Spinal cord (tissue), 10 donors: ENCODE data around the gene LIF. TPM values are rescaled to one million over a fixed set of nuclear protein-coding genes. Genes with fewer than 3 reads are reported as not detected.

Experiments
- DNase-seq, 6 donors: peaks; one replicate each; pipeline versions ENCODE4 v3.0.0 to v3.0.0-alpha.2; 2013 to 2015; ENCODE audit warnings: low spot score in 6 of 6, low read depth in 4 of 6
- H3K27ac ChIP-seq: one replicate; pipeline ENCODE4 v1.5.1; 2013; ENCODE audit warnings: low read depth, low read length, control low read depth
- H3K27me3 ChIP-seq: one replicate; pipeline ENCODE4 v1.6.1; 2013; ENCODE audit warnings: low read length; ENCODE audit not compliant: control insufficient read depth, insufficient read depth
- H3K36me3 ChIP-seq: one replicate; pipeline ENCODE4 v1.6.1; 2013; ENCODE audit warnings: low read length; ENCODE audit not compliant: control insufficient read depth, insufficient read depth
- H3K4me1 ChIP-seq: one replicate; pipeline ENCODE4 v1.6.1; 2013; ENCODE audit warnings: low read length; ENCODE audit not compliant: control insufficient read depth, insufficient read depth
- H3K4me3 ChIP-seq: one replicate; pipeline ENCODE4 v1.5.1; 2013; ENCODE audit warnings: low read depth, low read length, control low read depth
- H3K9me3 ChIP-seq: one replicate; pipeline ENCODE4 v1.6.1; 2013; ENCODE audit warnings: low read length; ENCODE audit not compliant: control insufficient read depth, insufficient read depth
- WGBS: methylation state at CpG from one replicate; pipeline ENCODE4 v1.1.5; 2013; ENCODE audit warnings: missing lambda C conversion rate; ENCODE audit not compliant: insufficient coverage; 5-methylcytosine and 5-hydroxymethylcytosine counted together
- polyA plus RNA-seq, 2 donors: library from polyadenylated mRNA; unstranded; fragments of 120-200 nt; gene quantifications; one replicate each; pipeline ENCODE4 v1.2.1, GENCODE V29; 2013; ENCODE audit not compliant: insufficient read length in 2 of 2
- total RNA-seq, 2 donors: library from RNA; depleted of rRNA in 1 of 2; stranded (reverse); fragments of 120-200 nt in 1 of 2; fragments of >200 nt in 1 of 2; gene quantifications; one replicate each; pipeline versions ENCODE4 v1.2.3 to v1.2.4, GENCODE V29; 2013 to 2014
- donor health status: healthy.

Gene LIF
- total and polyA plus RNA-seq, 4 donors: 0.20 to 0.84 (median 0.53) TPM

GRCh38 chr22:30285176-30285845, 38.8 kb upstream of the LIF start:
- Histone ChIP-seq H3K4me3 (no peak overlapping the region), H3K27ac (no peak overlapping the region), H3K36me3 (peaks cover 41% of the 10 kb centered on the region), H3K9me3 (no peaks in the 10 kb centered on the region), H3K4me1 (peaks cover 29% of the 10 kb centered on the region), H3K27me3 (no peaks in the 10 kb centered on the region)
- WGBS: 94% methylated on average over 22 of the region's 27 CpGs
- no peak for DNase-seq

GRCh38 chr22:30284666-30285065, 38.1 kb upstream of the LIF start:
- Histone ChIP-seq H3K4me3 (no peak overlapping the region), H3K27me3 (no peaks in the 10 kb centered on the region), H3K27ac (no peak overlapping the region), H3K4me1 (peaks cover 22% of the 10 kb centered on the region), H3K9me3 (no peaks in the 10 kb centered on the region), H3K36me3 (peaks cover 41% of the 10 kb centered on the region)
- 93% methylated on average over 4 of the region's 4 CpGs for WGBS
- no peak for DNase-seq

- Histone ChIP-seq H3K4me1 (peaks cover 21% of the 10 kb centered on the region), H3K27ac (no peak overlapping the region), H3K27me3 (no peaks in the 10 kb centered on the region), H3K36me3 (peaks cover 41% of the 10 kb centered on the region), H3K9me3 (no peaks in the 10 kb centered on the region), H3K4me3 (no peak overlapping the region)
- 78% methylated on average over 9 of the region's 9 CpGs for WGBS
- no peak for DNase-seq
These were observed 37.6 kb upstream of the LIF start for GRCh38 chr22:30284172-30284571.

GRCh38 chr22:30283342-30283741, 36.8 kb upstream of the LIF start:
- Histone ChIP-seq H3K4me3 (no peak overlapping the region), H3K27ac (no peak overlapping the region), H3K4me1 (peaks cover 15% of the 10 kb centered on the region), H3K27me3 (no peaks in the 10 kb centered on the region), H3K9me3 (no peaks in the 10 kb centered on the region), H3K36me3 (peaks cover 41% of the 10 kb centered on the region)
- DNase-seq: no peak
- WGBS: 92% methylated on average over 4 of the region's 4 CpGs

GRCh38 chr22:30282616-30283046, 36.1 kb upstream of the LIF start:
- Histone ChIP-seq H3K36me3 (peaks cover 41% of the 10 kb centered on the region), H3K9me3 (no peaks in the 10 kb centered on the region), H3K27ac (no peak overlapping the region), H3K4me3 (no peak overlapping the region), H3K27me3 (no peaks in the 10 kb centered on the region), H3K4me1 (peaks cover 16% of the 10 kb centered on the region)
- WGBS: 67% methylated on average over 4 of the region's 7 CpGs
- DNase-seq: no peak

GRCh38 chr22:30280505-30280904, 33.9 kb upstream of the LIF start:
- Histone ChIP-seq H3K4me1 (peaks cover 15% of the 10 kb centered on the region), H3K4me3 (no peak overlapping the region)
- whole genome bisulfite sequencing: 98% methylated on average over 4 of the region's 8 CpGs

GRCh38 chr22:30279932-30280331, 33.4 kb upstream of the LIF start:
- H3K27me3 ChIP-seq: no peaks in the 10 kb centered on the region
- peaks cover 15% of the 10 kb centered on the region for H3K4me1 ChIP-seq
- peaks cover 17% of the 10 kb centered on the region for H3K36me3 ChIP-seq
- no peaks in the 10 kb centered on the region for H3K9me3 ChIP-seq
- WGBS: 90% methylated on average over 3 of the region's 5 CpGs
- no peak overlapping the region for H3K4me3 ChIP-seq
- DNase-seq: no peak
- H3K27ac ChIP-seq: no peak overlapping the region

More at GRCh38 chr22:30280505-30280904, 33.9 kb upstream of the LIF start:
- H3K27ac ChIP-seq: no peak overlapping the region
- no peak for DNase-seq
- no peaks in the 10 kb centered on the region for H3K9me3 ChIP-seq
- peaks cover 23% of the 10 kb centered on the region for H3K36me3 ChIP-seq
- H3K27me3 ChIP-seq: no peaks in the 10 kb centered on the region

GRCh38 chr22:30279046-30279788, 32.7 kb upstream of the LIF start:
- Histone ChIP-seq H3K27me3 (no peaks in the 10 kb centered on the region), H3K36me3 (peaks cover 12% of the 10 kb centered on the region), H3K9me3 (no peaks in the 10 kb centered on the region), H3K4me1 (peaks cover 15% of the 10 kb centered on the region), H3K27ac (no peak overlapping the region), H3K4me3 (no peak overlapping the region)
- WGBS: 83% methylated on average over 16 of the region's 16 CpGs
- no peak for DNase-seq

GRCh38 chr22:30277547-30278344, 31.2 kb upstream of the LIF start:
- Histone ChIP-seq H3K9me3 (no peaks in the 10 kb centered on the region), H3K27me3 (no peaks in the 10 kb centered on the region), H3K27ac (peak overlapping the region; percentile 76), H3K4me3 (no peak overlapping the region), H3K36me3 (peaks cover 4% of the 10 kb centered on the region), H3K4me1 (peaks cover 15% of the 10 kb centered on the region)
- WGBS: 24% methylated on average over 9 of the region's 14 CpGs
- peak in 1 of 6 donors; percentile 43 for DNase-seq
